Colonic mucosa (tissue), 4 donors: ENCODE results near the gene VWA1. TPM values are rescaled to one million over a fixed set of nuclear protein-coding genes. Genes with fewer than 3 reads are reported as not detected.
"Not testable (repeated sequence)": the region's sequence is repeated elsewhere in the genome, so short reads cannot be mapped to it uniquely, and the experiment has no call there.

Source experiments
- DNase-seq: peaks from one replicate; pipeline ENCODE4 v3.0.0-alpha.2; 2020
- H3K27ac ChIP-seq: fragments of 200-600 bp; one replicate; pipeline ENCODE4 v1.8.0; 2021
- H3K27me3 ChIP-seq: fragments of 200-600 bp; one replicate; pipeline ENCODE4 v1.8.0; 2021
- H3K36me3 ChIP-seq: fragments of 200-600 bp; one replicate; pipeline ENCODE4 v1.8.0; 2021
- H3K4me1 ChIP-seq: fragments of 200-600 bp; one replicate; pipeline ENCODE4 v1.8.0; 2021; ENCODE audit warnings: mild to moderate bottlenecking
- H3K4me3 ChIP-seq: fragments of 200-600 bp; one replicate; pipeline ENCODE4 v1.8.0; 2021
- H3K9ac ChIP-seq, 2 donors: one replicate each; pipeline ENCODE4 v1.7.0; 2013; ENCODE audit warnings: control low read depth in 2 of 2, low read depth in 2 of 2, low read length in 2 of 2
- H3K9me3 ChIP-seq: fragments of 200-600 bp; one replicate; pipeline ENCODE4 v1.8.0; 2021
- CTCF ChIP-seq: fragments of 200-600 bp; IDR thresholded peaks from one replicate; pipeline ENCODE4 v1.8.0; 2022; ENCODE audit warnings: antibody characterized with exemption, mild to moderate bottlenecking
- intact Hi-C: fragments of 100-400 bp; cut with DNase I; formaldehyde crosslinking; loops from one replicate; pipeline ENCODE4 v1.14.1; 2022
- total RNA-seq, 2 donors: library from RNA; stranded (reverse); fragmentation: NEBNext Ultra II Directional in 1 of 2; extraction: Animal tissue kit (Norgen Biotek cat#: 25700) in 1 of 2; gene quantifications; one replicate each; pipeline ENCODE4 v1.2.1, GENCODE V29; 2021
- donor health status: healthy.
- donor health status: DM: no; HTN: no; CAD: no.
- donor health status: DM: no; HTN: no; CAD: no.

VWA1 gene
- total RNA-seq, 2 donors from 2014 or later = 43.5 to 74.0 TPM

DNA sequence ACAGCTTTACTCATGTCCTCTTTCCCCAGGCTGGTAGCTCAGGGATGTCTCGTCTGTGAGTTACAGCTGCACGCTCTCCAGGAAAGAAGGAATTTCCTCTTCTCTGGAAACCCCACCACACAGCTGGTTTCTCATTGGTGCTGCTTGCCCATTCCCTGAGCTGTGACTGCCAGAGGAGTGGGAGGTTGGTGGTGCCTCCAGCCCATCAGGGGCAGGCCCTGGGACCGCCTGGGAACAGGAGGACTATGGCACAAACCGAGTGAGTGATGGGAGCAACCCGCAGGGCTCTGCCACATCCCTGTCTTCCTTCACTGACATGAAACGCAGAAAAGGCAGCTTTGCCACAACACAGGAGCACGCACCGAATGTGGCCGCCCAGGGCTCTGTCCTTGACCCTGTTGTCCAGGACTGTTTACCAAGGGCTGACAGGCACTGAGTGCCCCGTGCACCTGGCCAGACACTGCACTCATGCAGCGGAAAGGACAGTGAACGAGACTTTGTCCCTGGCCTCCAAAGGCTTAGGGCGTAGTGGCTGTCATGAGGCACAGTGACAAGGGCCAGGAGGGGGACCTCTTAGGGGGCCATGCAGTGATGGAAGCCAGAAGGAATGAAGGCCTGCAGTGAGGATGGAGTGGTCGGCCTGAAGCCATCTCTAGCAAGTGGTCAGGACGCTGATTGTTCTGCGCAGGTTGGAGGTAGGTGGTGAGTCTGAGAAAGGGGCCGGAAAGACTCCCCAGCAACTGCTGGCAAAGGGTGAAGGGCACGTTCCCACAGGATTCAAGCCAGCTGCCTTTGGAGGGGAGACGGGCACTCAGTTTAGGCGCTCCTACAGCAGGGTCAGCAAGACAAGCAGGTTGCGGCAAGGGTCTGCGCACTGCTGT is 34.7 kb upstream of the VWA1 start:
- Histone ChIP-seq H3K4me3 (peak overlapping the region; percentile 98), H3K9ac (peak overlapping the region in 1 of 2 donors; percentile 91), H3K27ac (no peak overlapping the region), H3K4me1 (peaks cover 16% of the 10 kb centered on the region), H3K36me3 (peaks cover 13% of the 10 kb centered on the region), H3K9me3 (no peaks in the 10 kb centered on the region), H3K27me3 (no peaks in the 10 kb centered on the region)
- TF ChIP-seq CTCF = no peak
- no peak for DNase-seq
- intact Hi-C loops = no loop called here

GRCh38 chr1:1401457-1402010 is 34.0 kb upstream of the VWA1 start:
- H3K4me1 ChIP-seq = peaks cover 22% of the 10 kb centered on the region
- H3K27me3 ChIP-seq = no peaks in the 10 kb centered on the region
- no peak overlapping the region for H3K9ac ChIP-seq
- TF ChIP-seq CTCF = no peak
- DNase-seq = no peak
- no peak overlapping the region for H3K4me3 ChIP-seq
- H3K36me3 ChIP-seq = peaks cover 13% of the 10 kb centered on the region
- H3K27ac ChIP-seq = no peak overlapping the region
- intact Hi-C loops = no loop called here
- no peaks in the 10 kb centered on the region for H3K9me3 ChIP-seq

DNA sequence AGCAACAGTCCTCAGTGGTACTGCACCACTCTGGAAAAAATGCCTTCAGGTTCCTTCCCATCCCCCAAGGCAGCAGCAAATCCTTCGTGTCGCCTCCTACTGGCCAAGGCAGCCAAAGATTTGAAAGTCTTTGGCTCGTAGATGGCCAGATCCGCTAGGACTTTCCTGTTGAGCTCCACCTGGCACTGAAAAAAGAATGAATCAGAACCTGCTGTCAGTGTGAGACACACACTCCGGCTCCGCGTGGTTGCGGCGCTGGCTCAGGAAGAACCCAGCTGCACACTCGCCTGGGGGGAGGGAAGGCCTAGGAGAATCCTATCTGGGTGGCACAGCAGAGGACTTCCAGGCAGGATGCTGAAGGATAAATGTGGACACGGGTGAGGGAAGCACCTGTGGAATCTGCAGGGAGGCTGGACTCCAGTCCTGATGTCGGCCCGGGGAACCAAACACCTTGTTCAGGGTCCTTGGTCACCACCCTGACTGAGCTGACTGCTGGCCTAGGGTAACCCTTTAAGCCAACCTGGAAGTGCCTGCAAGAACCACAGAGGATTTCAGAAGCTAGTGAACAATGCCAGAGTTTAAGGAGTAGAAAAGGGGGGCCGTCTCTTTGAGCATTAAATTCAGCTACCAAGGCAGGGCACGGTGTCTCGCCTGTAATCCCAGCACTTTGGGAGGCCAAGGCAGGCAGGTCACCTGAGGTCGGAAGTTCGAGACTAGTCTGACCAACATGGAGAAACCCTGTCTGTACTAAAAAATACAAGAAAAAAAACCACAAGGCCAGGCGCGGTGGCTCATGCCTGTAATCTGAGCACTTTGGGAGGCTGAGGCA is 33.2 kb upstream of the VWA1 start:
- no peak overlapping the region for H3K9ac ChIP-seq
- TF ChIP-seq CTCF = peak; percentile 27
- H3K9me3 ChIP-seq = no peaks in the 10 kb centered on the region
- H3K27ac ChIP-seq = no peak overlapping the region
- peak; percentile 45 for DNase-seq
- H3K36me3 ChIP-seq = peaks cover 13% of the 10 kb centered on the region
- H3K27me3 ChIP-seq = no peaks in the 10 kb centered on the region
- no peak overlapping the region for H3K4me3 ChIP-seq
- intact Hi-C loops = no loop called here
- peaks cover 22% of the 10 kb centered on the region for H3K4me1 ChIP-seq

- intact Hi-C loops, H3K36me3 ChIP-seq: not testable (repeated sequence)
These were observed 32.5 kb upstream of the VWA1 start for GRCh38 chr1:1402901-1403392.

GRCh38 chr1:1403653-1404052 is 31.8 kb upstream of the VWA1 start:
- no peak for DNase-seq
- TF ChIP-seq CTCF = no peak
- Histone ChIP-seq H3K9me3 (no peaks in the 10 kb centered on the region), H3K9ac (no peak overlapping the region), H3K4me1 (peaks cover 19% of the 10 kb centered on the region), H3K4me3 (no peak overlapping the region), H3K36me3 (peaks cover 6% of the 10 kb centered on the region), H3K27me3 (no peaks in the 10 kb centered on the region), H3K27ac (no peak overlapping the region)
- intact Hi-C loops = no loop called here

More at GRCh38 chr1:1402901-1403392, 32.5 kb upstream of the VWA1 start:
- peaks cover 19% of the 10 kb centered on the region for H3K4me1 ChIP-seq
- not testable (repeated sequence) for H3K4me3 ChIP-seq, H3K27ac ChIP-seq, DNase-seq, H3K27me3 ChIP-seq, H3K9me3 ChIP-seq, H3K9ac ChIP-seq
